NT2/D1 (cell line): Measurements from ENCODE around the gene LARGE1.

ENCODE experiments used
- DNase-seq: peaks from one replicate; pipeline ENCODE4 v3.0.0-alpha.2; 2011; ENCODE audit warnings: low read depth, low spot score
- H3K27me3 ChIP-seq: 2 replicates; pipeline ENCODE4 v1.6.0; 2011; ENCODE audit warnings: mild to moderate bottlenecking; ENCODE audit not compliant: insufficient read length, insufficient read depth
- H3K36me3 ChIP-seq: 2 replicates; pipeline ENCODE4 v1.6.1; 2011; ENCODE audit warnings: mild to moderate bottlenecking, low read length, mixed read lengths; ENCODE audit not compliant: insufficient read depth, insufficient read length
- H3K4me1 ChIP-seq: 2 replicates; pipeline ENCODE4 v1.5.1; 2011; ENCODE audit not compliant: insufficient read depth, insufficient read length
- H3K4me3 ChIP-seq: 2 replicates; pipeline ENCODE4 v1.5.1; 2011; ENCODE audit warnings: low read depth; ENCODE audit not compliant: insufficient read length
- H3K9ac ChIP-seq: 2 replicates; pipeline ENCODE4 v1.6.0; 2011; ENCODE audit warnings: low read depth; ENCODE audit not compliant: insufficient read length
- H3K9me3 ChIP-seq: 2 replicates; pipeline ENCODE4 v1.5.1; 2011; ENCODE audit warnings: mild to moderate bottlenecking, low read length; ENCODE audit not compliant: insufficient read depth
- SUZ12 ChIP-seq: IDR thresholded peaks from 2 replicates; pipeline ENCODE4 v1.6.1; 2011; ENCODE audit not compliant: insufficient read length, insufficient read depth; ENCODE audit errors: extremely low read depth
- YY1 ChIP-seq: IDR thresholded peaks from 2 replicates; pipeline ENCODE4 v1.6.1; 2011; ENCODE audit not compliant: insufficient read length, insufficient read depth
- ZNF274 ChIP-seq: IDR thresholded peaks from 2 replicates; pipeline ENCODE4 v1.6.1; 2011; ENCODE audit warnings: mild to moderate bottlenecking, low read depth, low read length

The LARGE1 gene

DNA sequence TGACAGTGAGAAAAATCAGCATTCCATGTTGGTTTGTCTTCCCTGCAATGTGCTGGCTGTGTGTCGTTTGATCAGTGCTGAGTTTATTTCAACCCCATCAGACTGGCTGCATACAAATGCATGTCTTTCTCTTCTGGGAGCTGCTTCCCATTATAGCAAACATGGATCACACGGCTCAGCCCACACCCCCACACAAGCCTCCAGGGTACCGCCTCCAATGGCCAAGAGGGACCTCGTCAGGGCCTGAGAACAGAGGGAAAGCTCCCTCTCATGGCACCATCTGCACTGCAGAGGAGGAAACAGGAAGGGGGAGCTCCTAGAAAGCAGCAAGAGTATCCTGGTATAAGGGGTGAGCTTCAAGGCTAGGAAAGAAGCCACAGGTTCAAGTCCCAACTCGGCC is 214.2 kb downstream of the LARGE1 start:
- Histone ChIP-seq H3K4me1 (no peaks in the 10 kb centered on the region), H3K27me3 (no peaks in the 10 kb centered on the region), H3K9ac (no peak overlapping the region), H3K9me3 (no peaks in the 10 kb centered on the region; the same call in 1 of the 2 replicates), H3K4me3 (no peak overlapping the region), H3K36me3 (no peaks in the 10 kb centered on the region)
- no peak for TF ChIP-seq SUZ12
- no peak for TF ChIP-seq YY1
- TF ChIP-seq ZNF274 = no peak
- no peak for DNase-seq

DNA sequence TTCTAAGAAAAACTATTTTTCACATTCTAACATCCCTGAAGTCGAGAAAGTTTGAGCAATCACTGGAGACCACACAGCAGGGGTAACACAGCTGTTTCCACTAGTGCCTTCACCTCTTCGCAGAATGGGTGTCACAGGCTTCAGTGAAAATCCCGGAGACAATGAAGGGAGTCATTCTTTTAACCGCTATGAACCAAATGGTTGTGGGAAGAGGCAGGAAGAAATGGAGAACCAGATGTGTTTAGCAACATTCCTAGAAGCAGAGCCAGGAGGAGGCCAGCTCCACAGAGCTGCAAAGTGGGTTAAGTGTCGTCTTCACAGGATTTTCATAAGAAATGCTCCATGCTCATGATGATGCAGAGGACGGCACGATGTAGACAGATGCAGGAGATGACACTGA is 221.1 kb downstream of the LARGE1 start:
- Histone ChIP-seq H3K27me3 (no peaks in the 10 kb centered on the region), H3K4me1 (no peaks in the 10 kb centered on the region), H3K9ac (no peak overlapping the region), H3K4me3 (no peak overlapping the region), H3K36me3 (peaks cover 9% of the 10 kb centered on the region), H3K9me3 (no peaks in the 10 kb centered on the region; the same call in 1 of the 2 replicates)
- no peak for DNase-seq
- TF ChIP-seq YY1 (no peak), ZNF274 (no peak), SUZ12 (no peak)

DNA sequence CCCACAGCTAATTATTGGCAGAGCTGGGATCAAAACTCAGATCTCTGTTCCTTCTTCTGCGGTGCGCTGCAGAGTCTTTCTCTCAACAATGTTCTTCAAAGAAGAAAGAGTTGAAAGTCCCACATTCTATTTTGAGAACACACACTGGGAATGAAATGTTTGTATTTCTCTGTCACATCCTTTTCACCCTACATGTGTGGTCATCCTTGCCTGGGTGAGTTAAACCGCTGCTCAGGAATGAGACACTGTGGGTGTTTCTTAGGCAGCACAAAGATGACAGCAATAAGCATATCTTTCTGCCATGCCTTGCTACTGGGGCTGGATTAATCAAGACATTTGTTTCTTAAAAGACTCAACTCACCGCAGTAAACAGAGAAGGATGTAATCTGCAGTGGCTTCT is 222.6 kb downstream of the LARGE1 start:
- Histone ChIP-seq H3K27me3 (no peaks in the 10 kb centered on the region), H3K4me3 (no peak overlapping the region), H3K36me3 (peaks cover 9% of the 10 kb centered on the region), H3K9ac (no peak overlapping the region), H3K4me1 (no peaks in the 10 kb centered on the region), H3K9me3 (no peaks in the 10 kb centered on the region)
- no peak for TF ChIP-seq SUZ12
- no peak for TF ChIP-seq YY1
- no peak for TF ChIP-seq ZNF274
- DNase-seq = no peak

DNA sequence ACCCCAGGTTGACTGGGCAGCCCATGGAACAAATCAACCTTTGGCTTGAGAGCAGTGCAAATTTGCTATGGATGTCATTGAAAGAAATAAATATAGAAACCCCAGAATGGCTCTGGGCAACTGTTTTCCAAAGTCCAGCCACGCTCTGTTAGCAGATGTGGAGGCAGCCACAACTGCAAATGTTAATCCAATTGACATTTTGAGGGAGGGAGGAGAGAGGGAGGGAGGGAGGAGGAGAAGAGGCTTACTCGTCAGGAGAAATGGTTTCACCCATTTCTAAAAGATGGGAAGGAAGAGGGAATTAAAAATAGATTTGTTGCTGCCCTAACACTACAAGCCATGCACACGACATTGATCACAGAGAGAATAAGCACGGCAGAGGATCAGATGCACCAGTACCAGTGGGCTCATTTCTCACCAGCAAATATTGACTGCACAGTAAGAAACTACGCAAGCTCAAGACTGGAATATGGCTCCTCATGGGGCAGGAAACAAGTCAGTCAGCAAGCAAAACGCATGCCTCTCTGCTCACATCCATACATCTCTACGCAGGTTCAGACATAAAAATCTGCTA is 229.1 kb downstream of the LARGE1 start:
- DNase-seq = no peak
- no peak for TF ChIP-seq SUZ12
- no peak for TF ChIP-seq YY1
- TF ChIP-seq ZNF274 = no peak
- Histone ChIP-seq H3K4me1 (no peaks in the 10 kb centered on the region), H3K4me3 (no peak overlapping the region), H3K9ac (no peak overlapping the region), H3K9me3 (no peaks in the 10 kb centered on the region), H3K27me3 (no peaks in the 10 kb centered on the region), H3K36me3 (no peaks in the 10 kb centered on the region)

DNA sequence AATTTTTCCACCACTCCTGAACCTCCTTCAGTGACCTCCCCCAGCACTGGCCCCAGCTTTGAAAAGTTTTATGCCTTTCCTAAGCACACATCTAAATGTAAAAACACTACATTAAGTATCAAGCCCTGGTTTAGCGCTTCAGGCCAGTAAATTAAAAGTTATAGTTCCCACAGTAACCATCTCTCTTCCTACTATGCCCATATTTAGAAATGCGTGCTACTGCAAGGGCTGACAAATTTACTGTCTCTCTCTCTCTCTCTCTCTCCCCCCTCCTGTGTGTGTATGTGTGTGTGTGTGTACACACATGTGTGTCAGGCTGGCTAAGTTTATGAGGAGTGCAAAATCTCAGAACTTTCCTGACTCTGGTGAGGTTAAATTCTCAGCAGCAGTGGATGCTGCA is 231.4 kb downstream of the LARGE1 start:
- no peak overlapping the region for H3K4me3 ChIP-seq
- TF ChIP-seq SUZ12 = no peak
- TF ChIP-seq ZNF274 = no peak
- TF ChIP-seq YY1 = no peak
- no peaks in the 10 kb centered on the region for H3K36me3 ChIP-seq
- no peaks in the 10 kb centered on the region for H3K9me3 ChIP-seq
- no peaks in the 10 kb centered on the region for H3K4me1 ChIP-seq
- H3K9ac ChIP-seq = no peak overlapping the region
- DNase-seq = no peak
- no peaks in the 10 kb centered on the region for H3K27me3 ChIP-seq

DNA sequence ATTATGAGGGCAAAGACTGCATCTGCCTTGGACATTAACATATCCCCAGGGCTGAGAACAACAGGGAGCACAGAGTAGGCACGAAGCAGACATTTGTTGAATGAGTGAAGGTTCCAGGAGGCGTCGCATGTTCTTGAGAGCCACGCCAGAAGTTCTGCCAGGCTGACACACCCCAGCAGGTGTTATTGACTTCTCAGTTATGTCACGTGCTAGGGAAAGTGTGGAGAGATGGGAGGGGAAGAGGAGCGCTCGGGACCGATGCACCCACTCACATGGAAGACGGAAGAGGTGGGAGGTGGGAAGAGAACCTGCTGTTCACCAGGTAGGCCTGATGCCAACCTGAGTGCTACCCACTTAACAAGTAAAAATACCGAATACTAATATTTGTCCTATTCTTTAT is 232.8 kb downstream of the LARGE1 start:
- TF ChIP-seq YY1 (no peak), ZNF274 (no peak), SUZ12 (no peak)

DNA sequence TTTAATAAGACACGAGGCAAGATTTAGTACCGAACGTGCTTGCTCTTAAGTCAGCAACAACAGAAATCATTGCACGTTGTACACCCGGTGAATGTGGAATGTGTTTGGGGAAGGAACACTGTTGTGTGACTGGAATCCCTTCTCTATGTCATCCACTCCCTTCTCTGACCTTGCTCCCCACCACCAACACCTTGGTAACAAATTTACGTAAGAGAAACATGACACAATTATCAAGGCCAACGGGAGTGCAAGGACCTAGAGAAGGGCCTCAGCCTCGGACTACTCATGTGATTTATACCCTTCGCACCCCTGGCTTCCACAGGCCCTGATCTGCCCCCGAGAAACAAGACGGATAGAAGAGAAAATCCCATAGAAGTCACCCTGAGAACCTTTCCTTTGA is 236.2 kb downstream of the LARGE1 start:
- DNase-seq = no peak
- Histone ChIP-seq H3K36me3 (no peaks in the 10 kb centered on the region), H3K4me3 (no peak overlapping the region), H3K4me1 (no peaks in the 10 kb centered on the region), H3K27me3 (no peaks in the 10 kb centered on the region), H3K9me3 (no peaks in the 10 kb centered on the region), H3K9ac (no peak overlapping the region)
- no peak for TF ChIP-seq YY1
- TF ChIP-seq ZNF274 = no peak
- TF ChIP-seq SUZ12 = no peak

More for the DNA sequence above, 232.8 kb downstream of the LARGE1 start:
- Histone ChIP-seq H3K4me1 (no peaks in the 10 kb centered on the region), H3K9me3 (no peaks in the 10 kb centered on the region), H3K27me3 (no peaks in the 10 kb centered on the region), H3K4me3 (no peak overlapping the region), H3K36me3 (no peaks in the 10 kb centered on the region), H3K9ac (no peak overlapping the region)
- no peak for DNase-seq

DNA sequence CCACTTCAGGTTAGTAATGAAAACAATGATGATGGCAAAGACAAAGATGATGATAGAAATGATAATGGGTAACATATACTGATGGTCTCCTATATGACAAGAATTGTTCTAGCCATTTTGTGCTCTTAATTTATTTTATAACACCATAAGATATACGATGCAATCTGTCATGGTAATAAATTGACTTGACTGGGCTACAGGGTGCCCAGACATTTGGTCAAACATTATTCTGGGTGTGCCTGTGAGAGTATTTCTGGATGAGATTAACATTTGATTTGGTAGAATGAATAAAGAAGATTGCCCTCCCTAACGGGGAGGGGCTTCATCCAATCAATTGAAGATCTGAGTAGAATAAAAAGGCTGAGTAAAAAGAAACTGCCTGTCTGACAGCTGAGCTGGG is 237.3 kb downstream of the LARGE1 start:
- H3K9me3 ChIP-seq = no peaks in the 10 kb centered on the region
- no peak overlapping the region for H3K9ac ChIP-seq
- H3K4me1 ChIP-seq = peaks cover 2% of the 10 kb centered on the region
- H3K36me3 ChIP-seq = no peaks in the 10 kb centered on the region
- no peak for TF ChIP-seq YY1
- no peak for TF ChIP-seq ZNF274
- no peak for TF ChIP-seq SUZ12
- DNase-seq = no peak
- H3K27me3 ChIP-seq = no peaks in the 10 kb centered on the region
- no peak overlapping the region for H3K4me3 ChIP-seq
